ENCODE data around the gene TNFRSF17.
"Not testable (repeated sequence)": the region's sequence is repeated elsewhere in the genome, so short reads cannot be mapped to it uniquely, and the experiment has no call there.

The TNFRSF17 gene
- total RNA-seq, result 0 reads per million in 2 donors

GRCh38 chr16:11964761-11965551, at the start of gene TNFRSF17:
Gene TNFRSF17 (plus strand): TSS chr16:11965210. CDS start chr16:11965325, 115 bp downstream.
- no peak for DNase-seq

- peak; percentile 98 for DNase-seq
Measured at GRCh38 chr16:11915644-11916523, 49.1 kb upstream of the TNFRSF17 start, which contains the start of gene GSPT1. Gene GSPT1 (minus strand): TSS chr16:11915956. CDS start chr16:11915720, 236 bp downstream.

- DNase-seq, result no peak
Measured at GRCh38 chr16:11916524-11917285, 48.3 kb upstream of the TNFRSF17 start.

- DNase-seq, result not testable (repeated sequence)
Measured at GRCh38 chr16:11924046-11924445, 41.0 kb upstream of the TNFRSF17 start.

- DNase-seq, result not testable (repeated sequence)
Measured at GRCh38 chr16:11927350-11927749, 37.7 kb upstream of the TNFRSF17 start.

- DNase-seq, result not testable (repeated sequence)
Measured at GRCh38 chr16:11941945-11942344, 23.1 kb upstream of the TNFRSF17 start, which contains the start of gene NPIPB2. Gene NPIPB2 (minus strand): TSS chr16:11942045. CDS start chr16:11942045, 0 bp downstream.

GRCh38 chr16:11946433-11946832, 18.6 kb upstream of the TNFRSF17 start:
- no peak for DNase-seq

GRCh38 chr16:11948819-11949218, 16.2 kb upstream of the TNFRSF17 start:
- DNase-seq, result no peak

GRCh38 chr16:11949527-11949926, 15.5 kb upstream of the TNFRSF17 start:
- no peak for DNase-seq

- DNase-seq, result no peak
Measured at GRCh38 chr16:11950388-11950787, 14.6 kb upstream of the TNFRSF17 start.

- DNase-seq, result not testable (repeated sequence)
Measured at GRCh38 chr16:11953576-11953975, 11.4 kb upstream of the TNFRSF17 start.

GRCh38 chr16:11955713-11956123, 9.3 kb upstream of the TNFRSF17 start:
- DNase-seq, result no peak

- DNase-seq, result no peak
Measured at GRCh38 chr16:11956558-11956957, 8.5 kb upstream of the TNFRSF17 start.

GRCh38 chr16:11957591-11958395, 7.2 kb upstream of the TNFRSF17 start:
- DNase-seq, result no peak

GRCh38 chr16:11962457-11962856, 2.6 kb upstream of the TNFRSF17 start:
- DNase-seq, result not testable (repeated sequence)

GRCh38 chr16:11962978-11963377, 2.0 kb upstream of the TNFRSF17 start:
- not testable (repeated sequence) for DNase-seq

GRCh38 chr16:11963706-11964105, 1.3 kb upstream of the TNFRSF17 start:
- DNase-seq, result no peak

GRCh38 chr16:11966173-11966572, 1.2 kb downstream of the TNFRSF17 start:
- DNase-seq, result no peak

GRCh38 chr16:11967195-11967911, 2.3 kb downstream of the TNFRSF17 start:
- DNase-seq, result no peak

- no peak for DNase-seq
Measured at GRCh38 chr16:11968577-11968976, 3.6 kb downstream of the TNFRSF17 start.

- not testable (repeated sequence) for DNase-seq
Measured at GRCh38 chr16:11970292-11970691, 5.3 kb downstream of the TNFRSF17 start.

Measured in T-helper 9 cell (primary cell).